ENCODE data around the gene CCL25. TPM values are rescaled to one million over a fixed set of nuclear protein-coding genes. Genes with fewer than 3 reads are reported as not detected.

The CCL25 gene
- total and polyA plus RNA-seq, 2 experiments from 2014 or later = 0.52 to 0.73 TPM

GRCh38 chr19:8093740-8094139 lies 41.2 kb downstream of the CCL25 start:
- no peak overlapping the region for H3K4me2 ChIP-seq
- no peaks in the 10 kb centered on the region for H3K79me2 ChIP-seq (replicated peaks; ENCODE audit: insufficient read depth)
- no peak overlapping the region for H3K4me3 ChIP-seq
- DNase-seq (ENCODE audit: low spot score) (no peak), ATAC-seq (no peak)
- H3F3A ChIP-seq (replicated peaks; ENCODE audit: low read depth) = no peaks in the 10 kb centered on the region; the same call in 1 of the 2 replicates
- H3K4me3 Mint-ChIP-seq = no peak overlapping the region
- no peaks in the 10 kb centered on the region for H3K4me1 Mint-ChIP-seq
- no peaks in the 10 kb centered on the region for H3K9me2 ChIP-seq (ENCODE audit: insufficient read depth)
- H3K27ac Mint-ChIP-seq = no peak overlapping the region
- H2AFZ ChIP-seq = no peak overlapping the region
- H3K4me1 ChIP-seq (ENCODE audit: insufficient read depth) = no peaks in the 10 kb centered on the region
- H3K9me3 Mint-ChIP-seq = peaks cover 27% of the 10 kb centered on the region
- TF ChIP-seq ZNF114 (CRISPR knock-in tag; IDR thresholded peaks at IDR 0.05) (no peak), ZNF331 (CRISPR knock-in tag; IDR thresholded peaks at IDR 0.05; ENCODE audit: low read depth) (no peak), NANOG (IDR thresholded peaks at IDR 0.05; ENCODE audit: borderline replicate concordance) (no peak), CTCF (conservative IDR thresholded peaks at IDR 0.05; ENCODE audit: low read depth in 2 of 2) (no peak), EZH2phosphoT487 (IDR thresholded peaks at IDR 0.05; ENCODE audit: unreplicated experiment) (no peak), REST (IDR thresholded peaks at IDR 0.05; ENCODE audit: unreplicated experiment) (no peak), JUNB (IDR thresholded peaks at IDR 0.05; ENCODE audit: unreplicated experiment) (no peak), EZH2 (IDR thresholded peaks at IDR 0.05; ENCODE audit: low read depth, unreplicated experiment) (no peak), STAT1 (IDR thresholded peaks at IDR 0.05; ENCODE audit: unreplicated experiment) (no peak), ETS1 (IDR thresholded peaks at IDR 0.05) (no peak)
- H3K36me3 ChIP-seq (ENCODE audit: insufficient read depth) = peaks cover 21% of the 10 kb centered on the region
- H4K20me1 ChIP-seq (replicated peaks; ENCODE audit: insufficient read depth) = peaks cover under 1% of the 10 kb centered on the region; the same call in 1 of the 2 replicates
- peaks cover 2% of the 10 kb centered on the region for H3K27me3 Mint-ChIP-seq (ENCODE audit: insufficient read depth, low read depth, poor library complexity)
- peaks cover 56% of the 10 kb centered on the region for H3K36me3 Mint-ChIP-seq (ENCODE audit: low read depth)
- H3K27me3 ChIP-seq (ENCODE audit: insufficient read depth) = no peaks in the 10 kb centered on the region
- H3K27ac ChIP-seq (ENCODE audit: low read depth) = no peak overlapping the region
